ENCODE data around the gene CDADC1. TPM values are rescaled to one million over a fixed set of nuclear protein-coding genes. Genes with fewer than 3 reads are reported as not detected.

CDADC1 gene
- total RNA-seq, 1 experiment from 2014 or later, result 4.0 TPM

GRCh38 chr13:49320975-49321374, 73.2 kb downstream of the CDADC1 start:
- no peaks in the 10 kb centered on the region for H3K27me3 Mint-ChIP-seq (ENCODE audit: low read depth)
- no peaks in the 10 kb centered on the region for H3K9me3 Mint-ChIP-seq
- CTCF ChIA-PET, result interaction anchor here (0.7 kb wide), 1 partner anchor 21 kb away, joined by 3 read pairs; no protein-coding TSS in a partner anchor
- H3K27ac Mint-ChIP-seq, result no peak overlapping the region
- POLR2A ChIA-PET, result no interaction called here
- DNase-seq (ENCODE audit: low spot score) (no peak), ATAC-seq (no peak)
- H3K36me3 Mint-ChIP-seq, result no peaks in the 10 kb centered on the region
- TF ChIP-seq IRF1 (CRISPR knock-in tag; IDR thresholded peaks at IDR 0.05) (no peak), USF2 (CRISPR knock-in tag; IDR thresholded peaks at IDR 0.05) (no peak), CBFB (CRISPR knock-in tag; IDR thresholded peaks at IDR 0.05; ENCODE audit: low read depth) (no peak), ZNF232 (CRISPR knock-in tag; IDR thresholded peaks at IDR 0.05) (no peak)
- H3K4me1 Mint-ChIP-seq, result no peaks in the 10 kb centered on the region
- no peak overlapping the region for H3K4me3 Mint-ChIP-seq

GRCh38 chr13:49322702-49323101, 75.0 kb downstream of the CDADC1 start:
- no peak overlapping the region for H3K27ac Mint-ChIP-seq
- H3K36me3 Mint-ChIP-seq, result no peaks in the 10 kb centered on the region
- POLR2A ChIA-PET, result interaction anchor here (0.6 kb wide), 1 partner anchor 189 kb away, joined by 9 read pairs; no protein-coding TSS in a partner anchor
- H3K27me3 Mint-ChIP-seq (ENCODE audit: low read depth), result no peaks in the 10 kb centered on the region; the same call in 1 of the 2 replicates
- no peaks in the 10 kb centered on the region for H3K4me1 Mint-ChIP-seq
- CTCF ChIA-PET, result no interaction called here
- ATAC-seq (no peak), DNase-seq (ENCODE audit: low spot score) (no peak)
- H3K4me3 Mint-ChIP-seq, result no peak overlapping the region
- H3K9me3 Mint-ChIP-seq, result no peaks in the 10 kb centered on the region
- no peak for TF ChIP-seq ATF2 (CRISPR knock-in tag; IDR thresholded peaks at IDR 0.05; ENCODE audit: borderline replicate concordance, low read depth)
- no peak for TF ChIP-seq ETV6 (CRISPR knock-in tag; IDR thresholded peaks at IDR 0.05)
- no peak for TF ChIP-seq ZNF396 (CRISPR knock-in tag; IDR thresholded peaks at IDR 0.05; ENCODE audit: borderline replicate concordance)
- TF ChIP-seq MXD4 (CRISPR knock-in tag; IDR thresholded peaks at IDR 0.05; ENCODE audit: borderline replicate concordance), result no peak
- no peak for TF ChIP-seq ZMAT4 (CRISPR knock-in tag; IDR thresholded peaks at IDR 0.05)
- no peak for TF ChIP-seq ZNF232 (CRISPR knock-in tag; IDR thresholded peaks at IDR 0.05)
- TF ChIP-seq RELA (CRISPR knock-in tag; IDR thresholded peaks at IDR 0.05; ENCODE audit: borderline replicate concordance), result no peak
- no peak for TF ChIP-seq ZNF532 (CRISPR knock-in tag; IDR thresholded peaks at IDR 0.05; ENCODE audit: borderline replicate concordance)
- TF ChIP-seq NFATC4 (CRISPR knock-in tag; IDR thresholded peaks at IDR 0.05), result no peak
- TF ChIP-seq MLX (CRISPR knock-in tag; IDR thresholded peaks at IDR 0.05), result no peak
- no peak for TF ChIP-seq GABPB1 (CRISPR knock-in tag; IDR thresholded peaks at IDR 0.05)
- TF ChIP-seq CREM (CRISPR knock-in tag; IDR thresholded peaks at IDR 0.05), result no peak
- TF ChIP-seq ZNF219 (CRISPR knock-in tag; IDR thresholded peaks at IDR 0.05; ENCODE audit: borderline replicate concordance), result no peak
- no peak for TF ChIP-seq E2F5 (CRISPR knock-in tag; IDR thresholded peaks at IDR 0.05)
- no peak for TF ChIP-seq AFF4 (CRISPR knock-in tag; IDR thresholded peaks at IDR 0.05; ENCODE audit: borderline replicate concordance)
- no peak for TF ChIP-seq MYBL2 (CRISPR knock-in tag; IDR thresholded peaks at IDR 0.05)

Measured in WTC11 (cell line).